ENCODE results near the gene EIF4E1B. TPM values are rescaled to one million over a fixed set of nuclear protein-coding genes. Genes with fewer than 3 reads are reported as not detected.

EIF4E1B gene
- total RNA-seq, 2 donors from 2014 or later, result not detected

DNA sequence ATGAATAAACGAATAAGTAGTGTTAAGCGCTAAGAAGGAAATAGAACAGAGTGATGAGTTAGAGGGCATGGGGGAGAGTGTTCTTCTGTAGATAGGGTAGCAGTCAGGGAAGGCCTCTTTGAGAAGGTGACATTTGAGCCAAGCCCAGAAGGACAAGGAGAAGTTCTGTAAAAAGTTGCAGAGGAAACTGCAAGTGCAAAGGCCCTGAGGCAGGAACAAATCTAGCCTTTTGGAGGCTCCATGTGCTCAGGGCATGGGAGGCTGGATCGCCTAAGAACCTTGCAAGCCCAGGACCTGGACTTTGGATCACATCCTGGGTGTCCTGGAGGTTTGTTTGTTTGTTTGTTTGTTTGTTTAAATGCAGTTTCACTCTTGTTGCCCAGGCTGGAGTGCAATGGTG is 8.0 kb downstream of the EIF4E1B start:
- peaks cover 3% of the 10 kb centered on the region for H3K9me3 ChIP-seq (ENCODE audit: control insufficient read depth, low read length, poor library complexity, severe bottlenecking)
- peaks cover 11% of the 10 kb centered on the region for H3K36me3 Mint-ChIP-seq (ENCODE audit: low read depth)
- H3K4me1 Mint-ChIP-seq, result peaks cover 9% of the 10 kb centered on the region
- no peak for ATAC-seq
- no peak for DNase-seq
- H3K27me3 Mint-ChIP-seq, result peaks cover 39% of the 10 kb centered on the region
- no peak overlapping the region for H3K27ac Mint-ChIP-seq
- H3K4me3 Mint-ChIP-seq, result no peak overlapping the region

DNA sequence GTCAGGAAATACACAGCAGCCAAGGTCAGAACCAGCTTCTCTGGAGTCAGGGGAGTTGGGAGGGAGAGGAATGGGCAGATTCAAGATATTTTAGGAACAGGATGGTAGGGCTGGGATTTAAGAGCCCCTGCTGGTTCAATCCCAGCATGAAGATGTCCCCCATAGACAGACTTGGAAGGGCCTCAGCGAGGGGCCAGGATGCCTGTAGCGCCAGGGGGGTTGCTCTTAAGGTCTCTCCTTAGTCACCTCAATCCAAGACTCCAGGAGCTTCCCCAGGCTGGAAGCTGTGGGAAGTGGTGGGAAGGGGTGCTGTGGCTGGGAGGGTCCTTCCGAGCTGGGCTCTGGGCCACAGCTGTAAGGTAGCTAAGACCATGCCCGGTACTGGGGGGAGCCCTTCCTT is 8.7 kb downstream of the EIF4E1B start:
- ATAC-seq, result no peak
- Mint-ChIP-seq H3K27ac (no peak overlapping the region), H3K36me3 (ENCODE audit: low read depth) (peaks cover 6% of the 10 kb centered on the region)

GRCh38 chr5:176639981-176640380 is 9.5 kb downstream of the EIF4E1B start:
- peaks cover 3% of the 10 kb centered on the region for H3K9me3 ChIP-seq (ENCODE audit: control insufficient read depth, low read length, poor library complexity, severe bottlenecking)
- Mint-ChIP-seq H3K27ac (no peak overlapping the region), H3K27me3 (peaks cover 26% of the 10 kb centered on the region), H3K36me3 (ENCODE audit: low read depth) (peaks cover 6% of the 10 kb centered on the region), H3K4me1 (peaks cover 5% of the 10 kb centered on the region), H3K4me3 (no peak overlapping the region)
- no peak for DNase-seq
- ATAC-seq, result no peak

More for the DNA sequence above, 8.7 kb downstream of the EIF4E1B start:
- peaks cover 3% of the 10 kb centered on the region for H3K4me1 Mint-ChIP-seq
- H3K4me3 Mint-ChIP-seq, result no peak overlapping the region
- H3K27me3 Mint-ChIP-seq, result peaks cover 31% of the 10 kb centered on the region
- DNase-seq, result no peak
- H3K9me3 ChIP-seq (ENCODE audit: control insufficient read depth, low read length, poor library complexity, severe bottlenecking), result peaks cover 3% of the 10 kb centered on the region

GRCh38 chr5:176640616-176641015 is 10.1 kb downstream of the EIF4E1B start:
- no peak for ATAC-seq
- H3K36me3 Mint-ChIP-seq (ENCODE audit: low read depth), result peaks cover 6% of the 10 kb centered on the region
- H3K27me3 Mint-ChIP-seq, result peaks cover 22% of the 10 kb centered on the region
- no peak overlapping the region for H3K4me3 Mint-ChIP-seq
- H3K27ac Mint-ChIP-seq, result no peak overlapping the region
- H3K9me3 ChIP-seq (ENCODE audit: control insufficient read depth, low read length, poor library complexity, severe bottlenecking), result no peaks in the 10 kb centered on the region
- peaks cover 5% of the 10 kb centered on the region for H3K4me1 Mint-ChIP-seq
- no peak for DNase-seq

DNA sequence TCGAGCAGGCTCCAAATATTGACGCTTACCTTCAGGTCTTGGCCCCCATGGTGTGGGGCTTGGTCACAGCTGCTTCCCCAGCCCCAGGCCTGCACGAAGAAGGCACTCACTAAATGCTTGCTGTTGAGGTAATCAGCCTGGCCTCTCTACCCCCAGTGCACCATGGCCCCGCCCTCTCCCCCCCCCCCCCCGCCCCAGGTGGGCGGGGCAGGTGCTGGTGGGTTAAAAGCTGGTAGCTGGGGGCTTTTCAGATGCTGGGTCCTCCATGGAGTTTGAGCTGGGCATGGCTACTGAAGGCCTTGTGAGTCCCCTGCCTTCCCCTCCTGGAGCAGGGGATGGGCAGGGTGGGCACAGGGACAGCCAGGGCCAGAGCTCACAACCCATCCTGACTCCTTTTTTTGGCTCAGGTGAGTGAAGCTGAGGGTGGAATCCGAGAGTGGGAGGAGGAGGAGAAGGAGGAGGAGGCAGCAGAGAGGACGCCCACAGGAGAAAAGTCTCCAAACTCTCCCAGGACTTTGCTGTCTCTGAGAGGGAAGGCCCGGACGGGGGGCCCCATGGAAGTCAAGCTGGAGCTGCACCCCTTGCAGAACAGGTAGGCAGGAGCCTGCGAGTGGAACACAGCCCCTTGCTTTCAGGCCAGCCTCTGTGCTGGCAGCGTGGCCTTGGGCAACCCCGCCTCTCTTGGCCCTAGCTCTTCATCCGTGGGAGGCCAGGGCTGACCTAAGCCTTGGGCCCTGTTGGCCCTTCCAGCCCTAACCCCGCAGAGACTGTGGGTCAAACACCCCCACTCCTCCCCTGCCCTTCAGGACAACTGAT is 12.4 kb downstream of the EIF4E1B start:
- no peak overlapping the region for H3K4me3 Mint-ChIP-seq
- ATAC-seq, result no peak
- H3K27me3 Mint-ChIP-seq, result peaks cover 5% of the 10 kb centered on the region
- H3K27ac Mint-ChIP-seq, result no peak overlapping the region
- H3K36me3 Mint-ChIP-seq (ENCODE audit: low read depth), result peaks cover 4% of the 10 kb centered on the region
- DNase-seq, result no peak
- H3K9me3 ChIP-seq (ENCODE audit: control insufficient read depth, low read length, poor library complexity, severe bottlenecking), result no peaks in the 10 kb centered on the region
- peaks cover 8% of the 10 kb centered on the region for H3K4me1 Mint-ChIP-seq

GRCh38 chr5:176643491-176644219 is 13.2 kb downstream of the EIF4E1B start:
- ATAC-seq, result no peak
- Mint-ChIP-seq H3K27ac (no peak overlapping the region), H3K27me3 (no peaks in the 10 kb centered on the region), H3K4me1 (peaks cover 12% of the 10 kb centered on the region), H3K4me3 (no peak overlapping the region), H3K36me3 (ENCODE audit: low read depth) (no peaks in the 10 kb centered on the region)
- H3K9me3 ChIP-seq (ENCODE audit: control insufficient read depth, low read length, poor library complexity, severe bottlenecking), result no peaks in the 10 kb centered on the region
- no peak for DNase-seq

DNA sequence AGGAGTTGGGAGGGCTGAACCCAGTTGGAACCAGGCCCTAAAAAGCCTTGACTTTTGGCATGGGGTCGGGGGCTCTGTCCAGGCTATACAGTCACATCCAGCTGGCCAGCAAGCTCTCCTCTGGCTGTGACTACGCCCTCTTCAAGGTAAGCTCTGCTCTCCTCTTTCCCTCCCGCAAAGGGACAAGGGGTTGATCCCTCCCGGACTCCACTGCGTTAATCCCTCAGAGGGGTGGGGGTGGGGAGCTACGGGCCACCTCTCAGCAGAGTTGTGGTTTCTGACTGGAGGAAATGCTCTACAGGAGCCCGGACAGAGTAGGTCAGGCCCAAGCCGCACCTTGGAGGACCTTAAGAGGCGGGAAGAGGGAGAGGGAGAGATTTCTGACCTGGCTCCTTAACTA is 13.8 kb downstream of the EIF4E1B start:
- Mint-ChIP-seq H3K27me3 (no peaks in the 10 kb centered on the region), H3K27ac (peak overlapping the region; percentile 49), H3K4me3 (no peak overlapping the region), H3K36me3 (ENCODE audit: low read depth) (no peaks in the 10 kb centered on the region), H3K4me1 (peaks cover 18% of the 10 kb centered on the region)
- DNase-seq (no peak), ATAC-seq (no peak)
- H3K9me3 ChIP-seq (ENCODE audit: control insufficient read depth, low read length, poor library complexity, severe bottlenecking), result no peaks in the 10 kb centered on the region

DNA sequence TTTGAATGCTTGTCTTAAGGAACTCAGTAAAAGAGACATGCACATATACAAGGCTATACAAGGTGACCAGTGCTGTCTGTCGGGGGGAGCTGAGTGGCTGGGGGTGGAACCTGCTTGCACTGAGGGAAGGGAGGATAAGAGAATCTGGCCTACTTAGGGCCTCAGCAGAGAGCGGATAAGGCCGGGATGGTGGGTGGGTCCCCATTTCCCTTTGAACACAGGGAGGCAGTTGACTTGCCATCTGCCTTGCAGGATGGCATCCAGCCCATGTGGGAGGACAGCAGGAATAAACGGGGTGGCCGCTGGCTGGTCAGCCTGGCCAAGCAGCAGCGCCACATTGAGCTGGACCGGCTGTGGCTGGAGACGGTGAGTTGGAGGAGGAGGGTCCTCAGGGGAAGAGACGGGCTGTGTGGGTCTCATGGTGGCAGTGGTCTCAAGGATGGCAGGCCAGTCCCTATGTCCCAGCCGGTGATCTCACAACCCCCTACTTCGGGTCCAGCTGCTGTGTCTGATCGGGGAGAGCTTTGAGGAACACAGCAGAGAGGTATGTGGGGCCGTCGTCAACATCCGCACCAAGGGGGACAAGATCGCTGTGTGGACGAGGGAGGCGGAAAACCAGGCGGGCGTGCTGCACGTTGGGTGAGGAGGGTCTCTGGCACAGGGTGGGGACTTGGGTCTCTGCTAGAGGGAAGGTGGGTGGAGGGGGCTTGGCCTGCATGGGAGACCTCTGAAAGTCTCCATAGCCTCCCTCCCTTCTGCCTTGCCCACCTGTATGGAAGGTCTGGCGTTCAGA is 14.6 kb downstream of the EIF4E1B start:
- H3K9me3 ChIP-seq (ENCODE audit: control insufficient read depth, low read length, poor library complexity, severe bottlenecking), result no peaks in the 10 kb centered on the region
- no peaks in the 10 kb centered on the region for H3K27me3 Mint-ChIP-seq
- peaks cover 20% of the 10 kb centered on the region for H3K4me1 Mint-ChIP-seq
- ATAC-seq (no peak), DNase-seq (no peak)
- H3K36me3 Mint-ChIP-seq (ENCODE audit: low read depth), result no peaks in the 10 kb centered on the region
- peak overlapping the region; percentile 19 for H3K4me3 Mint-ChIP-seq
- peak overlapping the region; percentile 49 for H3K27ac Mint-ChIP-seq

GRCh38 chr5:176646049-176646706 is 15.7 kb downstream of the EIF4E1B start:
- H3K9me3 ChIP-seq (ENCODE audit: control insufficient read depth, low read length, poor library complexity, severe bottlenecking), result no peaks in the 10 kb centered on the region
- DNase-seq, result no peak
- peak overlapping the region; percentile 92 for H3K4me3 Mint-ChIP-seq
- ATAC-seq, result no peak
- no peaks in the 10 kb centered on the region for H3K36me3 Mint-ChIP-seq (ENCODE audit: low read depth)
- H3K27me3 Mint-ChIP-seq, result no peaks in the 10 kb centered on the region
- peak overlapping the region; percentile 74 for H3K27ac Mint-ChIP-seq
- peaks cover 25% of the 10 kb centered on the region for H3K4me1 Mint-ChIP-seq

GRCh38 chr5:176646707-176647029 is 16.2 kb downstream of the EIF4E1B start:
- Mint-ChIP-seq H3K4me3 (peak overlapping the region; percentile 92), H3K27ac (peak overlapping the region; percentile 74), H3K4me1 (peaks cover 27% of the 10 kb centered on the region), H3K27me3 (no peaks in the 10 kb centered on the region), H3K36me3 (ENCODE audit: low read depth) (no peaks in the 10 kb centered on the region)
- ATAC-seq, result no peak
- DNase-seq, result no peak
- H3K9me3 ChIP-seq (ENCODE audit: control insufficient read depth, low read length, poor library complexity, severe bottlenecking), result no peaks in the 10 kb centered on the region

DNA sequence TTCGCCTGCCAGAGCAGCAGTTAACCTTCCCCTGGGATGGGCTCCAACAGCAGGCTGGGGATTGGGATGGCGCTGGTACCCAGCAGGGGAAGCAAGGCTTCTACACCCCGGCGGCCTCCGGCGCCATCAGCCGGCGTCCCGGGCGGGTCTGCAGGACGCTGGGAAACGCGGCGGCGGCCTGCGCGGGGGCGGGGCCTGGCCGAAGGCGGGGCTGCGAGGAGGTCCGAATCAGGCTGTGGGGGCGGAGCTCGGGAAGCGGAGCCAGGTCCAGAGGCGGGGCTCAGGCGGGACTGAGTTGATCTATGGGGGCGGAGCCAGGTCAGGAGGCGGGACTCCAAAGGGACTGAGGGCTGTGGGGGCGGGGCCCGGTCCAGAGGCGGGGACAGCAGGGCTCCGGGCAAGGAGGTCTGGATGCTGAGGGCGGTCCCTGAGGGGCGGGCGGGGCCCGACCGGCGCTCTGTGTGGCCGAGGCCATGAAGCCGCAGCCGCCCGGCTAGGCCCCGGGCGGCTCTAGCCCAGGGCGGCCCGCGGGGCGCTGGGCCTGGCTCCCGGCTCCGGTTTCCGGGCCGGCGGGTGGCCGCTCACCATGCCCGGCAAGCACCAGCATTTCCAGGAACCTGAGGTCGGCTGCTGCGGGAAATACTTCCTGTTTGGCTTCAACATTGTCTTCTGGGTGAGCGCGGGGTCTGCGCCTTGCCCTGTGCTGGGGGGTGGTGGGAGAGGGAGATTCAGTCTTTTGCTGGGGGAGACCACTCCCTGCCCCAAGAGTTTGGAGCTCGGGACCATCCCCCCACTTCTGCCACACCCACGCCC is 16.8 kb downstream of the EIF4E1B start, which contains the start of gene TSPAN17:
Gene TSPAN17, plus strand, starts transcription at position 455 of the 813 bp plus-strand sequence. Its CDS starts 132 bp downstream, at position 587.
- H3K27ac Mint-ChIP-seq, result peak within 1 kb of the TSS; percentile 82
- peaks cover 27% of the 10 kb centered on the region for H3K4me1 Mint-ChIP-seq
- H3K36me3 Mint-ChIP-seq (ENCODE audit: low read depth), result no peaks in the 10 kb centered on the region

GRCh38 chr5:176647843-176648473 is 17.5 kb downstream of the EIF4E1B start:
- Mint-ChIP-seq H3K27me3 (no peaks in the 10 kb centered on the region), H3K4me1 (peaks cover 28% of the 10 kb centered on the region), H3K4me3 (peak overlapping the region; percentile 92), H3K27ac (peak overlapping the region; percentile 82), H3K36me3 (ENCODE audit: low read depth) (no peaks in the 10 kb centered on the region)
- DNase-seq (no peak), ATAC-seq (no peak)
- no peaks in the 10 kb centered on the region for H3K9me3 ChIP-seq (ENCODE audit: control insufficient read depth, low read length, poor library complexity, severe bottlenecking)

More for the DNA sequence above, 16.8 kb downstream of the EIF4E1B start, which contains the start of gene TSPAN17:
- Mint-ChIP-seq H3K27me3 (no peaks in the 10 kb centered on the region), H3K4me3 (peak within 1 kb of the TSS; percentile 92)
- no peaks in the 10 kb centered on the region for H3K9me3 ChIP-seq (ENCODE audit: control insufficient read depth, low read length, poor library complexity, severe bottlenecking)
- DNase-seq, result peak; percentile 94 to 99 (median 98)
- peak; percentile 95 for ATAC-seq
